GM04504 (cell line): ENCODE results near the gene WASHC3.

ENCODE experiments used
- DNase-seq: peaks from one replicate; pipeline ENCODE4 v3.0.0-alpha.2; 2012; ENCODE audit warnings: low read depth

WASHC3 gene

GRCh38 chr12:101967506-101967905 lies 94.3 kb downstream of the WASHC3 start:
- no peak for DNase-seq

- DNase-seq: no peak
Observed at GRCh38 chr12:101966496-101966895, 95.3 kb downstream of the WASHC3 start.

GRCh38 chr12:101963697-101964096 lies 98.1 kb downstream of the WASHC3 start:
- DNase-seq: no peak
